PFSK-1 (cell line): ENCODE measurements around the gene RAB44.

Source experiments
- FOXP2 ChIP-seq: optimal IDR thresholded peaks from 2 replicates; pipeline ENCODE3; 2011; ENCODE audit warnings: borderline replicate concordance, control low read depth, inconsistent platforms; ENCODE audit not compliant: insufficient read depth; ENCODE audit errors: extremely low read length, extremely low read depth
- POLR2AphosphoS5 ChIP-seq: IDR thresholded peaks from 2 replicates; pipeline ENCODE4 v1.6.1; 2012; ENCODE audit warnings: low read depth, mild to moderate bottlenecking, control low read depth, low read length, moderate library complexity
- REST ChIP-seq, 2 experiments: IDR thresholded peaks; 2 replicates each; pipeline versions ENCODE4 v1.6.1 to v1.8.0; 2011 to 2012; ENCODE audit warnings: low read depth in 2 of 2, low read length in 2 of 2, control low read depth in 1 of 2, inconsistent platforms in 1 of 2, mild to moderate bottlenecking in 1 of 2, moderate library complexity in 1 of 2; ENCODE audit not compliant: insufficient read depth in 1 of 2
- SIN3A ChIP-seq: IDR thresholded peaks from 2 replicates; pipeline ENCODE4 v1.6.1; 2012; ENCODE audit warnings: mild to moderate bottlenecking, low read length, moderate library complexity, borderline replicate concordance; ENCODE audit not compliant: insufficient read depth
- TAF1 ChIP-seq: IDR thresholded peaks from 2 replicates; pipeline ENCODE4 v1.6.1; 2012; ENCODE audit warnings: low read length, control low read depth, borderline replicate concordance; ENCODE audit not compliant: insufficient read depth

- TF ChIP-seq POLR2AphosphoS5, result no peak
- no peak for TF ChIP-seq TAF1
- TF ChIP-seq SIN3A, result no peak
- no peak for TF ChIP-seq REST (IDR thresholded peaks at IDR 0.05; ENCODE audit: insufficient read depth in 1 of 2, low read depth in 2 of 2, low read length in 2 of 2)
- no peak for TF ChIP-seq FOXP2
These were observed 57.2 kb downstream of the RAB44 start for GRCh38 chr6:36754582-36755434.
